Breast epithelium (tissue), 4 donors: ENCODE data around the gene HECTD4. TPM values are rescaled to one million over a fixed set of nuclear protein-coding genes. Genes with fewer than 3 reads are reported as not detected.
"Not testable (repeated sequence)": the region's sequence is repeated elsewhere in the genome, so short reads cannot be mapped to it uniquely, and the experiment has no call there.

Experiments used
- DNase-seq, 2 donors: peaks; one replicate each; pipeline ENCODE4 v3.0.0-alpha.2; 2019; ENCODE audit warnings: low spot score in 2 of 2
- H3K27ac ChIP-seq, 2 donors: fragments of 200-600 bp; sonication (generic) in 1 of 2; one replicate each; pipeline ENCODE4 v1.5.1; 2016 to 2019; ENCODE audit warnings: mild to moderate bottlenecking in 1 of 2
- H3K27me3 ChIP-seq, 2 donors: fragments of 200-600 bp; sonication (generic) in 1 of 2; one replicate each; pipeline versions ENCODE4 v1.5.1 to v1.6.0; 2017 to 2019; ENCODE audit warnings: control low read depth in 1 of 2, mild to moderate bottlenecking in 1 of 2
- H3K36me3 ChIP-seq: fragments of 200-600 bp; one replicate; pipeline ENCODE4 v1.5.1; 2019
- H3K4me1 ChIP-seq, 2 donors: fragments of 200-600 bp; sonication (generic); one replicate each; pipeline ENCODE4 v1.5.1; 2016 to 2019; ENCODE audit warnings: control low read depth in 1 of 2
- H3K4me3 ChIP-seq, 3 donors: fragments of 200-600 bp; sonication (generic); 1 replicate in 2 of 3; 2 replicates in 1 of 3; pipeline ENCODE4 v1.5.1; 2016 to 2019; ENCODE audit warnings: mild to moderate bottlenecking in 3 of 3, moderate library complexity in 2 of 3
- H3K9me3 ChIP-seq, 2 donors: fragments of 200-600 bp; sonication (generic) in 1 of 2; one replicate each; pipeline ENCODE4 v1.5.1; 2016 to 2019; ENCODE audit warnings: control low read depth in 1 of 2
- POLR2A ChIP-seq: fragments of 450-650 bp; IDR thresholded peaks from one replicate; pipeline ENCODE4 v1.6.1; 2016; ENCODE audit warnings: antibody characterized with exemption, mild to moderate bottlenecking, moderate library complexity
- POLR2AphosphoS5 ChIP-seq, 3 donors: sonication (generic); formaldehyde crosslinking; IDR thresholded peaks; one replicate each; pipeline ENCODE4 v1.6.1; 2017; ENCODE audit warnings: antibody characterized with exemption in 3 of 3
- intact Hi-C: fragments of 100-400 bp; cut with DNase I; formaldehyde crosslinking; loops from one replicate; pipeline ENCODE4 v1.15.1; 2023; ENCODE audit warnings: low total_unique reads
- total RNA-seq, 3 donors: library from RNA; depleted of rRNA; stranded (reverse); fragments of >200 nt; gene quantifications; one replicate each; pipeline ENCODE4 v1.1.0, GENCODE V29; 2016
- TF ChIP-seq, protein P1 (sequence below), 3 donors: fragments of 450-650 bp; IDR thresholded peaks; one replicate each; pipeline ENCODE4 v1.5.1; 2016 to 2017; ENCODE audit warnings: antibody characterized with exemption in 3 of 3, mild to moderate bottlenecking in 3 of 3, moderate library complexity in 3 of 3

HECTD4 gene
- total RNA-seq, 3 donors from 2014 or later, result 37.6 to 57.4 (median 49.5) TPM

DNA sequence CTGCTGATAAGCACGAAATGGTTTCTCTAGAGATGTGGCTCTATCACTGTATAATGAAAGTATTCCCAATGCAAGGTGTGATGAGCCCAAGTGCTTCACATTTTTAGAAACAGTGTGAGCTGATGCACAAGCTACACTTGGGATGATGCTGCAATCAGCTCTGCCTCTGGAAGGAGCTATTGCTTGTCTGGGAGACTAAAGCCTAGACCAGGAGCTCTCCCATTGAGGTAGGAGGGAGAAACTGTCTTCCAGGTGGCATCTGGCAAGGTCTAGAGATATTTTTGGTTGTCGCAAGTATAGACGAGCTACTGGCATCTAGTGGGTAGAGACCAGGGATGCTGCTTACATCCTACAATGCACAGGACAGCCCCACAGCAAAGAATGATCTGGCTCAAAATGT is 42.0 kb downstream of the HECTD4 start:
- no peak for DNase-seq
- no peak overlapping the region for H3K27ac ChIP-seq
- no peak overlapping the region for H3K4me3 ChIP-seq
- intact Hi-C loops, result loop anchor here (5.0 kb wide), 1 partner anchor 37 kb away; no protein-coding TSS in a partner anchor
- no peaks in the 10 kb centered on the region for H3K27me3 ChIP-seq
- TF ChIP-seq, protein P1, sequence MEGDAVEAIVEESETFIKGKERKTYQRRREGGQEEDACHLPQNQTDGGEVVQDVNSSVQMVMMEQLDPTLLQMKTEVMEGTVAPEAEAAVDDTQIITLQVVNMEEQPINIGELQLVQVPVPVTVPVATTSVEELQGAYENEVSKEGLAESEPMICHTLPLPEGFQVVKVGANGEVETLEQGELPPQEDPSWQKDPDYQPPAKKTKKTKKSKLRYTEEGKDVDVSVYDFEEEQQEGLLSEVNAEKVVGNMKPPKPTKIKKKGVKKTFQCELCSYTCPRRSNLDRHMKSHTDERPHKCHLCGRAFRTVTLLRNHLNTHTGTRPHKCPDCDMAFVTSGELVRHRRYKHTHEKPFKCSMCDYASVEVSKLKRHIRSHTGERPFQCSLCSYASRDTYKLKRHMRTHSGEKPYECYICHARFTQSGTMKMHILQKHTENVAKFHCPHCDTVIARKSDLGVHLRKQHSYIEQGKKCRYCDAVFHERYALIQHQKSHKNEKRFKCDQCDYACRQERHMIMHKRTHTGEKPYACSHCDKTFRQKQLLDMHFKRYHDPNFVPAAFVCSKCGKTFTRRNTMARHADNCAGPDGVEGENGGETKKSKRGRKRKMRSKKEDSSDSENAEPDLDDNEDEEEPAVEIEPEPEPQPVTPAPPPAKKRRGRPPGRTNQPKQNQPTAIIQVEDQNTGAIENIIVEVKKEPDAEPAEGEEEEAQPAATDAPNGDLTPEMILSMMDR (IDR thresholded peaks at IDR 0.05), result no peak
- no peaks in the 10 kb centered on the region for H3K9me3 ChIP-seq
- H3K4me1 ChIP-seq, result no peaks in the 10 kb centered on the region
- H3K36me3 ChIP-seq, result no peaks in the 10 kb centered on the region

DNA sequence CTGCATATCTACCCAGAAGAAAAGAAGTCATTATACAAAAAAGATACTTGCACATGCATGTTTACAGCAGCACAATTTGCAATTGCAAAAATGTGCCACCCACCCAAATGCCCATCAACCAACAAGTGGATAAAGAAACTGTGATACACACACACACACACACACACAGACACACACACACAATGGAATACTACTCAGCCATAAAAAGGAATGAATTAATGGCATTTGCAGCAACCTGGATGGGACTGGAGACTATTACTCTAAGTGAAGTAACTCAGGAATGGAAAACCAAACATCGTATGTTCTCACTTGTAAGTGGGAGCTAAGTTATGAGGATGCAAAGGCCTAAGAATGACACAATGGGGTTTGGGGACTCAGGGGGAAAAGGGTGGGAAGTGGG is 47.2 kb downstream of the HECTD4 start:
- intact Hi-C loops, H3K4me1 ChIP-seq, DNase-seq, H3K9me3 ChIP-seq, H3K27ac ChIP-seq, H3K36me3 ChIP-seq, H3K4me3 ChIP-seq, H3K27me3 ChIP-seq: not testable (repeated sequence)

DNA sequence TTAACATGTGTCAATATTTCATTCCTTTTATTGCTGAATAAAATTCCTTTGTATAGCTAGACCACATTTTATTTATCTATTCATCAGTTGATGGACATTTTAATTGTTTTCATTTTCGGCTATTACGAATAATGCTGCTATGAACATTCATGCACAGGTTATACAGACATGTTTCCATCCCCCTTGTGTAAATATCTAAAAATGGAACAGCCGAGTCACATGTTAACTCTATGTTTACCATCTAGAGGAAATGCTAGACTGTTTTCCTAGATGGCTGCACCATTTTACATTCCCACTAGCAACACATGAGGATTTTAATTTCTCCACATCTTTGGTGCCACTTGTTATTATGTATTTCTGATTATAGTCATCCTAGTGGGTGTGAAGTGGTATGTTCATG is 49.2 kb downstream of the HECTD4 start:
- TF ChIP-seq, protein P1 (IDR thresholded peaks at IDR 0.05), result no peak
- TF ChIP-seq POLR2A, result no peak
- TF ChIP-seq POLR2AphosphoS5 (IDR thresholded peaks at IDR 0.05), result no peak
- intact Hi-C loops, result no loop called here
- DNase-seq, result no peak
- no peaks in the 10 kb centered on the region for H3K9me3 ChIP-seq
- H3K27me3 ChIP-seq, result no peaks in the 10 kb centered on the region
- H3K4me3 ChIP-seq, result no peak overlapping the region
- H3K27ac ChIP-seq, result no peak overlapping the region
- no peaks in the 10 kb centered on the region for H3K4me1 ChIP-seq
- no peaks in the 10 kb centered on the region for H3K36me3 ChIP-seq

DNA sequence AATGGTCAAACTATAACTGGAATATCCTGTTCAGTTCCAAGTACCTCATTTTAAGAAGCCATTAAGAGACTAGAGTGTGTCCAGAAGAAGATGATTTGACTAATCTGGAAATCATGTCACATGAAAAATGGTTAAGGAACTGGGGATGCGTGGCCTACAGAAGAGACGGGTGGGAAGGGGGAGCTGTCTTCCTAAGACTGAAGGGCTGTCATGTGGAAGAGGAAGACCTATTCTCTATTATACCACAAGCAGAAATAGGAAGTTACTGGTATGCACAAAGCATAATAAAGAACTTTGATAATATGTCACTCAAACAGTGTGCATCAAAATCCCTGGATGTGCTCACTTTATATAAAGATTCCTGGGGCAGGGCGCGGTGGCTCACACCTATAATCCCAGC is 50.3 kb downstream of the HECTD4 start:
- H3K27me3 ChIP-seq, result no peaks in the 10 kb centered on the region
- H3K4me1 ChIP-seq, result no peaks in the 10 kb centered on the region
- intact Hi-C loops, result no loop called here
- TF ChIP-seq POLR2A, result no peak
- TF ChIP-seq, protein P1 (IDR thresholded peaks at IDR 0.05), result no peak
- TF ChIP-seq POLR2AphosphoS5 (IDR thresholded peaks at IDR 0.05), result no peak
- DNase-seq, result no peak
- H3K9me3 ChIP-seq, result no peaks in the 10 kb centered on the region
- no peaks in the 10 kb centered on the region for H3K36me3 ChIP-seq
- no peak overlapping the region for H3K27ac ChIP-seq
- H3K4me3 ChIP-seq, result no peak overlapping the region

DNA sequence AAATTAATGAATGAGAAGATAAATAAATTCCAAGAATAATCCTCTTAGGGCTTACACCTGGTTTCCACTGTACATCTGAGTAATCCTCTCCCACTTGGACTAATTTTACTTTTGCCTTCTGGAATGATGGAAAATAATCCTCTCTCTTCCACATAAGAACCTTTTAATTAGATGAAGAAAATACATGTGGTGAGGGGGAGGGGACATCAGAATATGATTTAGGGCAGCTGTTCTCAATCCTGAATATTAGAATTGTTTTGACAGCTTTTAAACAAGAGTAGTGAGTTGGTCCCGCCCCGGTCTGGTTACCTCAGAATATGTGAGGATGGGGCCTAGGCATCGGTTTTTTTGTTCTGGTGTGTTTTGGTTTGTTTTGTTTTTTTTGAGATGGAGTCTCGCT is 51.5 kb downstream of the HECTD4 start:
- intact Hi-C loops, result no loop called here
- H3K4me1 ChIP-seq, result no peaks in the 10 kb centered on the region
- H3K27ac ChIP-seq, result no peak overlapping the region
- DNase-seq, result no peak
- TF ChIP-seq POLR2AphosphoS5 (IDR thresholded peaks at IDR 0.05) (no peak), POLR2A (no peak)
- TF ChIP-seq, protein P1 (IDR thresholded peaks at IDR 0.05), result no peak
- H3K4me3 ChIP-seq, result no peak overlapping the region
- H3K36me3 ChIP-seq, result no peaks in the 10 kb centered on the region
- H3K27me3 ChIP-seq, result no peaks in the 10 kb centered on the region
- no peaks in the 10 kb centered on the region for H3K9me3 ChIP-seq

DNA sequence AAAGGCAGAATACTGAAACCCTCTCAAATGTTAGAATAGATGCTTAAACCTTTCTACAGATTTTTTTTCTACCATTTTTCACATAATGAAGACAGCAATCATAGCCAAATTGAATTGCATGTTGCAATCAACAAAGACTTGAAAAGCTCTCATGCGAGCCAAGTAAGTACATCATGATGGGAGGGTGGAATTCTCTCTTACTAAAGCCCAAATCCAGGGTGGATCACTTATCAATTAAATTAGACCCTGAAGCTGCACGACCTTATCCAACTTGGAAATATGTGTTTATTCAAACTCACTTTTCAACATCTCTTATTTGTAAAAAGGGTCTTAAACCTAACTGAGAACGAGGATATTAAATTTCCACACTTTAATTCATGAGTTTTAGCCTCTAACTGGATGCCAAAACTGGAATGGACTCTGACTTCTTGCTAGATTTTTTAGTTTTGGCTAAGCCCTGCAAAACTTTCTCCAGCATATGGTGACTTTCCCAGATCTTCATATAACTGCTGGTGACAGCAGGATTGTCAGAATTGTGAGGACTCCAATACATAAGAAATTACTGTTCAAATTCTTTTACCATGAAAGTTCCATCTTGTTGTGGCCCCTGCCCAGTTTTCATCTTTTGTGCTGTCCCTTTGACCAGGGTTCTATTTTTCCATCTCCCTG is 53.6 kb downstream of the HECTD4 start:
- H3K9me3 ChIP-seq, result no peaks in the 10 kb centered on the region
- H3K27me3 ChIP-seq, result no peaks in the 10 kb centered on the region
- TF ChIP-seq, protein P1 (IDR thresholded peaks at IDR 0.05), result no peak
- TF ChIP-seq POLR2AphosphoS5 (IDR thresholded peaks at IDR 0.05) (no peak), POLR2A (no peak)
- DNase-seq, result no peak
- H3K36me3 ChIP-seq, result no peaks in the 10 kb centered on the region
- intact Hi-C loops, result no loop called here
- H3K27ac ChIP-seq, result no peak overlapping the region
- no peak overlapping the region for H3K4me3 ChIP-seq
- H3K4me1 ChIP-seq, result no peaks in the 10 kb centered on the region
